GM21360 (cell line): ENCODE results near the gene THRAP3.
"Not testable (repeated sequence)": the region's sequence is repeated elsewhere in the genome, so short reads cannot be mapped to it uniquely, and the experiment has no call there.

Experiments
- ATAC-seq: cut with Tn5 transposase; IDR thresholded peaks from one replicate; pipeline ENCODE4 v1.9.1; 2021; ENCODE audit warnings: mild to moderate bottlenecking, moderate library complexity; ENCODE audit not compliant: unreplicated experiment

THRAP3 gene

GRCh38 chr1:36206323-36206858, 17.9 kb upstream of the THRAP3 start:
- ATAC-seq, result no peak

GRCh38 chr1:36207339-36207738, 16.9 kb upstream of the THRAP3 start:
- ATAC-seq, result no peak

- no peak for ATAC-seq
Measured at GRCh38 chr1:36208978-36209703, 15.1 kb upstream of the THRAP3 start.

GRCh38 chr1:36211307-36211706, 12.9 kb upstream of the THRAP3 start:
- ATAC-seq, result no peak

- no peak for ATAC-seq
Measured at GRCh38 chr1:36211841-36212240, 12.4 kb upstream of the THRAP3 start.

- no peak for ATAC-seq
Measured at GRCh38 chr1:36212782-36213181, 11.5 kb upstream of the THRAP3 start.

- no peak for ATAC-seq
Measured at GRCh38 chr1:36217670-36218069, 6.6 kb upstream of the THRAP3 start.

- not testable (repeated sequence) for ATAC-seq
Measured at GRCh38 chr1:36221901-36222300, 2.3 kb upstream of the THRAP3 start.

GRCh38 chr1:36222481-36223380, 1.5 kb upstream of the THRAP3 start:
- no peak for ATAC-seq

- peak; percentile 11 for ATAC-seq
Measured at GRCh38 chr1:36223381-36223995, 755 bp upstream of the THRAP3 start.

GRCh38 chr1:36224537-36225282, 467 bp downstream of the THRAP3 start:
- peak; percentile 44 for ATAC-seq

- ATAC-seq, result no peak
Measured at GRCh38 chr1:36225283-36225899, 1.1 kb downstream of the THRAP3 start.

- ATAC-seq, result not testable (repeated sequence)
Measured at GRCh38 chr1:36230279-36230678, 6.0 kb downstream of the THRAP3 start.

- ATAC-seq, result no peak
Measured at GRCh38 chr1:36231191-36231590, 6.9 kb downstream of the THRAP3 start.

GRCh38 chr1:36232212-36233095, 8.2 kb downstream of the THRAP3 start:
- no peak for ATAC-seq

GRCh38 chr1:36236302-36236701, 12.1 kb downstream of the THRAP3 start:
- no peak for ATAC-seq

GRCh38 chr1:36238433-36238832, 14.2 kb downstream of the THRAP3 start:
- ATAC-seq, result no peak

GRCh38 chr1:36239941-36240637, 15.8 kb downstream of the THRAP3 start:
- no peak for ATAC-seq

GRCh38 chr1:36247538-36247937, 23.3 kb downstream of the THRAP3 start:
- ATAC-seq, result no peak
